Activated T-helper 9 cell treated with anti-CD3 and anti-CD28 coated beads, Interleukin-2, amount 50 U/mL, for 16 hours (primary cell): ENCODE results near the gene CEP55.
"Not testable (repeated sequence)": the region's sequence is repeated elsewhere in the genome, so short reads cannot be mapped to it uniquely, and the experiment has no call there.

ENCODE experiments used
- DNase-seq: peaks from one replicate; pipeline ENCODE4 v3.0.0-alpha.2; 2020; ENCODE audit warnings: low read depth

The CEP55 gene

GRCh38 chr10:93496322-93497041, at the start of gene CEP55:
Gene CEP55 (plus strand): TSS chr10:93496612. CDS start chr10:93500052, 3,440 bp downstream.
- DNase-seq = peak; percentile 93

GRCh38 chr10:93447019-93447418, 49.4 kb upstream of the CEP55 start:
- no peak for DNase-seq

GRCh38 chr10:93447970-93448369, 48.4 kb upstream of the CEP55 start:
- DNase-seq = no peak

- no peak for DNase-seq
Measured at GRCh38 chr10:93451244-93451947, 45.0 kb upstream of the CEP55 start.

GRCh38 chr10:93452143-93452542, 44.3 kb upstream of the CEP55 start:
- DNase-seq = no peak

- DNase-seq = no peak
Measured at GRCh38 chr10:93454146-93454545, 42.3 kb upstream of the CEP55 start.

GRCh38 chr10:93454736-93455135, 41.7 kb upstream of the CEP55 start:
- no peak for DNase-seq

GRCh38 chr10:93456480-93456879, 39.9 kb upstream of the CEP55 start:
- DNase-seq = no peak

GRCh38 chr10:93457511-93457910, 38.9 kb upstream of the CEP55 start:
- DNase-seq = no peak

GRCh38 chr10:93458821-93459257, 37.6 kb upstream of the CEP55 start:
- no peak for DNase-seq

GRCh38 chr10:93459466-93459865, 36.9 kb upstream of the CEP55 start:
- DNase-seq = no peak

- no peak for DNase-seq
Measured at GRCh38 chr10:93461109-93461806, 35.2 kb upstream of the CEP55 start.

GRCh38 chr10:93461807-93462178, 34.6 kb upstream of the CEP55 start:
- DNase-seq = no peak

GRCh38 chr10:93462371-93462770, 34.0 kb upstream of the CEP55 start:
- DNase-seq = no peak

GRCh38 chr10:93462881-93463280, 33.5 kb upstream of the CEP55 start:
- DNase-seq = peak; percentile 20

GRCh38 chr10:93463723-93464476, 32.5 kb upstream of the CEP55 start:
- DNase-seq = no peak

GRCh38 chr10:93464776-93465388, 31.5 kb upstream of the CEP55 start:
- DNase-seq = no peak

- no peak for DNase-seq
Measured at GRCh38 chr10:93465806-93466675, 30.4 kb upstream of the CEP55 start.

GRCh38 chr10:93467635-93468034, 28.8 kb upstream of the CEP55 start:
- DNase-seq = not testable (repeated sequence)

GRCh38 chr10:93468461-93469213, 27.8 kb upstream of the CEP55 start:
- DNase-seq = no peak
